Measurements from ENCODE around the gene HOXD8. TPM values are rescaled to one million over a fixed set of nuclear protein-coding genes. Genes with fewer than 3 reads are reported as not detected.

HOXD8 gene
- total RNA-seq, 4 donors from 2014 or later, result 1.4 to 6.0 (median 2.6) TPM

- no peak for TF ChIP-seq POLR2A (IDR thresholded peaks at IDR 0.05)
- TF ChIP-seq, protein P1, sequence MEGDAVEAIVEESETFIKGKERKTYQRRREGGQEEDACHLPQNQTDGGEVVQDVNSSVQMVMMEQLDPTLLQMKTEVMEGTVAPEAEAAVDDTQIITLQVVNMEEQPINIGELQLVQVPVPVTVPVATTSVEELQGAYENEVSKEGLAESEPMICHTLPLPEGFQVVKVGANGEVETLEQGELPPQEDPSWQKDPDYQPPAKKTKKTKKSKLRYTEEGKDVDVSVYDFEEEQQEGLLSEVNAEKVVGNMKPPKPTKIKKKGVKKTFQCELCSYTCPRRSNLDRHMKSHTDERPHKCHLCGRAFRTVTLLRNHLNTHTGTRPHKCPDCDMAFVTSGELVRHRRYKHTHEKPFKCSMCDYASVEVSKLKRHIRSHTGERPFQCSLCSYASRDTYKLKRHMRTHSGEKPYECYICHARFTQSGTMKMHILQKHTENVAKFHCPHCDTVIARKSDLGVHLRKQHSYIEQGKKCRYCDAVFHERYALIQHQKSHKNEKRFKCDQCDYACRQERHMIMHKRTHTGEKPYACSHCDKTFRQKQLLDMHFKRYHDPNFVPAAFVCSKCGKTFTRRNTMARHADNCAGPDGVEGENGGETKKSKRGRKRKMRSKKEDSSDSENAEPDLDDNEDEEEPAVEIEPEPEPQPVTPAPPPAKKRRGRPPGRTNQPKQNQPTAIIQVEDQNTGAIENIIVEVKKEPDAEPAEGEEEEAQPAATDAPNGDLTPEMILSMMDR (IDR thresholded peaks at IDR 0.05), result no peak
- no peak for TF ChIP-seq EP300 (IDR thresholded peaks at IDR 0.05)
- TF ChIP-seq POLR2AphosphoS5 (IDR thresholded peaks at IDR 0.05), result no peak
- H3K36me3 ChIP-seq, result peaks cover 6% of the 10 kb centered on the region
- peaks cover 87% of the 10 kb centered on the region for H3K27me3 ChIP-seq
- no peak overlapping the region for H3K4me3 ChIP-seq
- DNase-seq (ENCODE audit: low spot score in 2 of 2), result no peak
- H3K27ac ChIP-seq, result no peak overlapping the region
- no peaks in the 10 kb centered on the region for H3K9me3 ChIP-seq
- peaks cover 8% of the 10 kb centered on the region for H3K4me1 ChIP-seq
- WGBS, result 67% methylated on average over 11 of the region's 11 CpGs
Measured at GRCh38 chr2:176148751-176149421, 19.4 kb downstream of the HOXD8 start.

GRCh38 chr2:176149481-176149938 lies 20.0 kb downstream of the HOXD8 start:
- H3K36me3 ChIP-seq, result peaks cover 6% of the 10 kb centered on the region
- peaks cover 90% of the 10 kb centered on the region for H3K27me3 ChIP-seq
- TF ChIP-seq POLR2AphosphoS5 (IDR thresholded peaks at IDR 0.05) (no peak), POLR2A (IDR thresholded peaks at IDR 0.05) (no peak), EP300 (IDR thresholded peaks at IDR 0.05) (no peak)
- TF ChIP-seq, protein P1 (IDR thresholded peaks at IDR 0.05), result no peak
- DNase-seq (ENCODE audit: low spot score in 2 of 2), result peak in 1 of 2 donors; percentile 61
- H3K4me3 ChIP-seq, result no peak overlapping the region
- 84% methylated on average over 22 of the region's 22 CpGs for WGBS
- H3K4me1 ChIP-seq, result peaks cover 8% of the 10 kb centered on the region
- no peaks in the 10 kb centered on the region for H3K9me3 ChIP-seq
- H3K27ac ChIP-seq, result no peak overlapping the region

DNA sequence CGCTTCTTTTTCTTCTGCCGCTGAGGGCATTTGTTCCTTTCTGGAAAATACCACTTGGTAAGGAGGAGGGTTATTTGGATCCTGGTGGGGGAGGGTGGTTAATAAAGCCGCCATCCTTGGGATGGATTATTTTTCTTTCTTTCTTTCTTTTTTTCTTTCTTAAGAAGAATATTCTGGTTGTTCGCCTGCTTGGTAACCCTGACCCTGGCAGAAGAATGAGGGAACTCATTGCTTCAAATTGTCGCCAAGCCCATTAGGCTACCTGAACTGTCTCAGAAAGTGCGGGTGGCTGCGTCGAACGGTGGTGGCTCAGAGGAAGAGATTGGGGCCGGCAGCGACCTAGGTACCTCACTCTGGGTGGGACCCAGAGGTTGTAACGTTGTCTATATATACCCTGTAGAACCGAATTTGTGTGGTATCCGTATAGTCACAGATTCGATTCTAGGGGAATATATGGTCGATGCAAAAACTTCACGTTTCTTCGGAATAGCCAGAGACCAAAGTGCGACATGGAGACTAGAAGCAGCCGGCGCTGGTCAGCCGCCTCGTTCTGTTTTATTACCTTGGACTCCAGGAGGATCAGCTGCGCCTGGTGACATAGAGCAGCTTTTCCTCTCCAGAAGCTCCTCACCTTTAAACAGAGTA lies 20.6 kb downstream of the HOXD8 start:
- TF ChIP-seq EP300 (IDR thresholded peaks at IDR 0.05), result no peak
- TF ChIP-seq, protein P1 (IDR thresholded peaks at IDR 0.05), result no peak
- TF ChIP-seq POLR2AphosphoS5 (IDR thresholded peaks at IDR 0.05), result no peak
- no peak for TF ChIP-seq POLR2A (IDR thresholded peaks at IDR 0.05)
- H3K4me1 ChIP-seq, result peaks cover 8% of the 10 kb centered on the region
- 81% methylated on average over 24 of the region's 24 CpGs for WGBS

DNA sequence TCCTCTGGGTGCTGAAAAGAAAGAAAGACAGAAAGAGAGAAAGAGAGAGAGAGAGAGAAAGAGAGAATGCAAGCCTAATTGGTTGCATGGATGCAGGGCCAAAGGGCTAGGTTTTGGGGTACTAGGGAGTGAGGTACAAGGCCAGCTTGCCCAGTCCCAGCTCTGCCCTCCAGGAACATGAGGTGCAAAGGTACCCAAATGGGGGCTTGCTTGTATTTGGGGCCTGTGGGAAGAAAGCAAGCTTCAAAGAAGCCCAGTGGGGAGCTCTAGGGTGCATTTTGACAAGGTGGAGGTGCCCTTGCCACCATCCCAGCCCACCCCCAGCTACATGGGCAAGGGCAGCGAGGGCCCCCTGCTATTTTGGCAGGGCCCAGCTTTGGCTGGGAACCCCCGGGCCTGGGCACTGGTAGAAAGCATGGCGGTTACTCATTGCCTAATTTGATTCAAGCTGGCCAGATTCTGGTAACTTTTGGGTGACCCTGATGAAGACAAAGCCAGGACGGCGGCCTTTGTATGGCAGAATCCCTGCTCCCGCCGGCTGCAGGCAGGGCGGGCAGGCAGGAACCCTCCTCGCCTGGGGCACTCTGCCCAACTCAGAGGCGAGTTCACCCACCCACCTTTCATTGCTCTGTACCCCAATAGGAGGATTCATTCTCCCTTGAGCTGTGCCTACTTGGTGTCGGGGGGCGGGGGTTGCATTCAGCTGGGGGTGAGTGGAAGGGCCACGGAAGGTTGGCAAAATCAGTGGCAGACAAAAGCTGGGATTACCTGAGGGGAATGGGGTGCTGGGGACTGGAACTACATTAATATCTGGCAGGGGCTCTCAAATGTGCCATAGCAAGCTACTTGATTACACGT lies 21.3 kb downstream of the HOXD8 start:
- no peak for DNase-seq (ENCODE audit: low spot score in 2 of 2)

More for the DNA sequence above, 20.6 kb downstream of the HOXD8 start:
- peaks cover 90% of the 10 kb centered on the region for H3K27me3 ChIP-seq
- no peak overlapping the region for H3K27ac ChIP-seq
- H3K4me3 ChIP-seq, result no peak overlapping the region
- H3K36me3 ChIP-seq, result peaks cover 6% of the 10 kb centered on the region
- H3K9me3 ChIP-seq, result no peaks in the 10 kb centered on the region
- no peak for DNase-seq (ENCODE audit: low spot score in 2 of 2)

More for the DNA sequence above, 21.3 kb downstream of the HOXD8 start:
- Histone ChIP-seq H3K27me3 (peaks cover 96% of the 10 kb centered on the region), H3K4me3 (no peak overlapping the region), H3K36me3 (peaks cover 6% of the 10 kb centered on the region), H3K9me3 (no peaks in the 10 kb centered on the region), H3K27ac (no peak overlapping the region), H3K4me1 (peaks cover 8% of the 10 kb centered on the region)
- TF ChIP-seq, protein P1 (IDR thresholded peaks at IDR 0.05), result no peak
- TF ChIP-seq POLR2A (IDR thresholded peaks at IDR 0.05) (no peak), EP300 (IDR thresholded peaks at IDR 0.05) (no peak), POLR2AphosphoS5 (IDR thresholded peaks at IDR 0.05) (no peak)
- 65% methylated on average over 11 of the region's 14 CpGs for WGBS

Measured in suprapubic skin (tissue), 4 donors.